Stimulated activated CD8-positive, alpha-beta memory T cell treated with anti-CD3 and anti-CD28 coated beads, Interleukin-4, amount 100 ng/mL, for 48 hours (primary cell): Measurements from ENCODE around the gene MRPL28.
"Not testable (repeated sequence)": the region's sequence is repeated elsewhere in the genome, so short reads cannot be mapped to it uniquely, and the experiment has no call there.

Source experiments
- DNase-seq: peaks from one replicate; pipeline ENCODE4 v3.0.0-alpha.2; 2020

MRPL28 gene

DNA sequence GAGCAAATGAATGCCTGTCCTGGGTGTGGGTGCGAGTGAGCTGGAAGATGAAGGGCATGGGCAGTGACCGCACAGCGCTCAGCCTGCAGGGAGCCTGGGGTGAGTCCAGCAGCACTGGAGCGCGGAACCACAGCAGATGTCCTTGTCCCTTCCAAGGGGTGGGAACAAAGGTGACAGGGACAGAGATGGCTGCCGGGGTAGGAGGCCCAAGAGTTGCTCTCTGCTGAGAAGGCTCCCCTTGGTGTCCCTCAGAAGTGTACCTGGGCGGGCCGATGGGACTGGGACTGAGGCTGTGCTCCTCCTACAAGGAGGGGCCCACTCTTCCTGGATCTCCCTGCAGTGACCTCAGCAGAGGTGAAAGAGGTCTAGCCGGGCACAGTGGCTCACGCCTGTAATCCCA is 19.0 kb upstream of the MRPL28 start:
- DNase-seq, result no peak

DNA sequence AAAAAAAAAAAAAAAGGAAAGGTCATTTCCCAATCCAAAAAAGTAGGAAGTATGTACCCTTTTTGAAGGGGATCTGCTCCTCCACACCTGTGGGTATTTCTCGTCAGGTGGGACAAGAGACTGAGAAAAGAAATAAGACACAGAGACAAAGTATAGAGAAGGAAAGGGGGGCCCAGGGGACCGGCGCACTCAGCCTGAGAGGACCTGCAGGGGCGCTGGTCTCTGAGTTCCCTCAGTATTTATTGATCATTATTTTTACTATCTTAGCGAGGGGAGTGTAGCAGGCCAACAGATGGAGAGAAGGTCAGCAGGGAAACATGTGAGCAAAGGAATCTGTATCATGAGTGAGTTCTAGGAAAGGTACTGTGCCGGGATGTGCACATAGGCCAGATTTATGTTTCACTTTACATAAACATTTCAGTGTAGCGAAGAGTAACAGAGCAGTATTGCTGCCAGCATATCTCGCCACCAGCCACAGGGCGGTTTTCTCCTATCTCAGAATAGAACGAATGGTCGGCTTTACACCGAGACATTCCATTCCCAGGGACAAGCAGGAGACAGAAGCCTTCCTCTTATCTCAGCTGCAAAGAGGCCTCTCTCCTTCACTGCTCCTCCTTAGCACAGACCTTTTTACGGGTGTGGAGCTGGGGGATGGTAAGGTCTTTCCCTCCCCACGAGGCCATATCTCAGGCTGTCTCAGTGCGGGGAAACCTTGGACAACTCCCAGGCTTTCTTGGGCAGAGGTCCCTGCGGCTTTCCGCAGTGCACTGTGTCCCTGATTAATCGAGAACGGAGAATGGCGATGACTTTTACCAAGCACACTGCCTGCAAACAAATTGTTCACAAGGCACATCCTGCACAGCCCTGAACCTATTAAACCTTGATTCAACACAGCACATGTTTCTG is 17.7 kb upstream of the MRPL28 start:
- DNase-seq, result not testable (repeated sequence)

DNA sequence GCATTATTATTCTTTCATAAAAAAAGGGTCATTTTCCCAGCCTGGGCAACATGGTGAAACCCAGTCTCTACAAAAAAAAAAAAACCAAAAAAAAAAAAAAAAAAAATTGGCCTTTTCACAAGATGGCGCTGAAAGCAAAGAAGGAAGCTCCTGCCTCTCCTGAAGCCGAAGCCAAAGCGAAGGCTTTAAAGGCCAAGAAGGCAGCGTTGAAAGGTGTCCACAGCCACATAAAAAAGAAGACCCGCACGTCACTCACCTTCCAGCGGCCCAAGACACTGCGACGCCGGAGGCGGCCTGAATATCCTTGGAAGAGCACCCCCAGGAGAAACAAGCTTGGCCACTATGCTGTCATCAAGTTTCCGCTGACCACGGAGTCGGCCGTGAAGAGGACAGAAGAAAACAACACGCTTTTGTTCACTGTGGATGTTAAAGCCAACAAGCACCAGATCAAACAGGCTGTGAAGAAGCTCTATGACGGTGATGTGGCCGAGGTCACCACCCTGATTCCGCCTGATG is 16.4 kb upstream of the MRPL28 start:
- no peak for DNase-seq

DNA sequence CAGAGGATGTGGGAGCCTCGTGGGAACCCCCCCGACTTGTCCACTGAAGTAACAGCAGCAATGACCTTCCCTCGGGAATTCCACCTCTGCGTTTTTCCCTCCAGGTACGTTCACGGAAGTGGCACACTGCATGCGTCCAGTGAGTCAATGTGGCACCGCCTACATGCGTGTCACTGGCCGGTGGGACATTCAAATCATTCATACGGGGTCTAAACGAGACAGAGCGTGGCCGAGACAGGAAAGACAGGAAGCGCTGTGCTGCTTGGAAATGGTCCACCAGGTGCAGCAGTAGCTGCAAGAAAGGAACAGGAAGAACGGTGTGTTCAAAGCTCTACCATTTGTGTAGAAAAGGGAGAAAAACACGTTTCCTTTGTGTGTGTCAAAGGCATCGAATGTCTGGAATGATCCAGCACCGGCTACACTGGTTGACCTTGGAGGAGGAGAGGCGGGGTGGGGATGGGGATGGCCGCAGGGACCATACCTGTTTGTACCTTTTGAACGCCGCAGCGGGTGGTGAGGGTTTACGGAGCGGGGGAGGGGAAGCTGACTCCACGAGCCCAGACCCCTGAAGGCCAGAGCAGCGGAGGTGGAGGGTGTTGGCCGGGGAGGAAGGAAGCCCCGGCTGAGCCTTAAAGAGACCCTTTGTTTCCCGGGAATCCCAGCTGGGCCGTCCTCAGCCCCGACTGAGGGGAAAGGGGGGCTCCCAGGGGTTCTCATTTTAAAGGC is 13.2 kb upstream of the MRPL28 start:
- DNase-seq, result peak; percentile 69

DNA sequence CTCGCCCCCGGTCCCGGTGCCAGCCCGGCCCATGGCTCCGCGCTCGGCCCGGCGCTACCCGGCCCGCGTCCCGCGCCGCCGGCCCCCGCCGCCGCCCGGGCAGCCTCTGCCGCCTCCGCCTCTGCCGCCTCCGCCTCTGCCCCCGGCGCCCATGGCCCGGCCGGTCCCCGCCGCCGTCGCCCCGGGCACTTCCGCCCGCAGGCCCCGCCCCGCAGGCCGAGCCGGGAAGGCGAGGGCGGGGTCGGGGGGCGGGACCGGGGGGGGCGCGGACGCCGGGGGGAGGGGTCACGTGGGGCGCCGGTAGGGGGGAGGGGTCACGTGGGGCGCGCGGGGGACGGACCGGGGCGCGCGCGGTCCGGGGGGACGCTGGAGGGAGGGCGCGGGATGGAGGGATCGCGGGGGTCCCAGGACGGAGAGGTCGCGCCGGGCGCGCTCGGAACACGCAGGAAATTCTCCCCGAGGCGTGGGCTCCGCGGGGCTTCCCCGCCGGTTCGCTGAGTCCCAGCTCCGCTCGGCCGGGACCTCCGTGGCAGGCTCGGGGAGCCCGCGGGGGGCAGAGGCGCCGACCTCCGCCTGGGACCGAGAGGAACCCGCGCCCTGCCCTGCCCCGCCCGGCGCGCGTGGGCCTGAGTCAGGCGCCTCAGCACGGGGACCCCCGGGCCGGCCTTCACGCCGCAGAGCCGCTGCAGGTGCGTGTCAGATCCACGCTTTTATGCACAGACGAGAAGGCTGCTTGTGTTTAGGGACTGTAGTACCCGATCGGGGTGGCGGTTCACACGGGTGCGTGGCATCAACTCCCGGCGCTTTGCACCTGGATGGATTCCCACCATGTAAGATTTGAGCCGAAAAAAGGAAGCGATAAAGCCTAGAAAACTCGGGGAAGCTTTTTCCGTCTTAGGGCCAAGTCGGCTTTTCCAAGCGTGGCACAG is 11.7 kb upstream of the MRPL28 start, which contains the start of gene PGAP6:
Gene PGAP6, minus strand, starts transcription at position 190 of the 929 bp plus-strand sequence. Its CDS starts 157 bp downstream, at position 33.
- DNase-seq, result peak; percentile 79

DNA sequence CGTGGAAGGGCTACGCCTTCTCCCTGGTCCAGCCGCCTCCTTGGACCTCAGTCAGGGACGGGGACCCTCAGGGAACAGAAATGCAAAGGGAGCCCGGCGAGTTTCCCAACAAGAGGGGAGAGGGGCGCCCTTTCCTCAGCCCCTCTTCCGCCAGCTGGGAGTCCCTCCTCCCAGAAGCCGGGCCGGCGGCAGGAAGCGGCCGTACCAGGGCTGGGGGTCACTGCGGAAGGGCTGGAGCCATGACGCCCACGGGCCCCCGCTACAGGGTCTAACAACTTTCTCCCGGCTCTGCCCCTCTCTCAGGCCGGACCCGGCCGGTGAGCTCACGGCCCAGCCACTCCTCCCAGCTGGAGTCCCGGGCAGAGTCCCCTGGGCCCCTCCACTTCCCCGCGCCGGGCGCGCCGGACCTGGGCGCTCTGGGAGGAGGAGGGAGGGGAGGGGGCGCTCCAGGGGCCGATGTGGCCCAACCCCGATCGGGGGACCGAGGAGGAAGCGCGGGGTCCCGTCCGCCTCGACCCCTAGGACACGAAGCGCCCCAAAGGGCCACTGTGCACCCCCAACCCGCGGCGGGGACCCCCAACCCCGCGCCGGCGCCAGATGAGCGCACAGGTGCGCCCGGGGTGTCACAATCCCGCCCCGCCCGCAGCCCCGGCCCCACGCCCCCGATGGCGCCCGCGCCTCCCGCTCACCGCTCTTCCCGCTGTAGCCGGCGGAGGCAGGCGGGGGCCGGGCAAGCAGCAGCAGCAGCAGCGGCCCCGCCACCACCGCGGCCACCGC is 10.9 kb upstream of the MRPL28 start:
- no peak for DNase-seq

DNA sequence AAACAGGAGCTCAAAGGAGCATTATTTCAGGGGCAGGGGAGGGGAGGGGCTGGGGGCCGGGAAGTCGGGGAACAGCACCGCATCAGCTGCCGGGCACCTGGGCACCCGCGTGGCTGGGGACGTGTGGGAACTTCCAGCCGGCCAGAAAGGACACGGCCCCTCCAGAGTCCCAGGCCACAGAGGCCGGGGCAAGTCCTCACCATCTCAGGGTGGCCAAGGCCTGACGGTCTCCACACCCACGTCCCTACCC is 10.3 kb upstream of the MRPL28 start:
- no peak for DNase-seq

DNA sequence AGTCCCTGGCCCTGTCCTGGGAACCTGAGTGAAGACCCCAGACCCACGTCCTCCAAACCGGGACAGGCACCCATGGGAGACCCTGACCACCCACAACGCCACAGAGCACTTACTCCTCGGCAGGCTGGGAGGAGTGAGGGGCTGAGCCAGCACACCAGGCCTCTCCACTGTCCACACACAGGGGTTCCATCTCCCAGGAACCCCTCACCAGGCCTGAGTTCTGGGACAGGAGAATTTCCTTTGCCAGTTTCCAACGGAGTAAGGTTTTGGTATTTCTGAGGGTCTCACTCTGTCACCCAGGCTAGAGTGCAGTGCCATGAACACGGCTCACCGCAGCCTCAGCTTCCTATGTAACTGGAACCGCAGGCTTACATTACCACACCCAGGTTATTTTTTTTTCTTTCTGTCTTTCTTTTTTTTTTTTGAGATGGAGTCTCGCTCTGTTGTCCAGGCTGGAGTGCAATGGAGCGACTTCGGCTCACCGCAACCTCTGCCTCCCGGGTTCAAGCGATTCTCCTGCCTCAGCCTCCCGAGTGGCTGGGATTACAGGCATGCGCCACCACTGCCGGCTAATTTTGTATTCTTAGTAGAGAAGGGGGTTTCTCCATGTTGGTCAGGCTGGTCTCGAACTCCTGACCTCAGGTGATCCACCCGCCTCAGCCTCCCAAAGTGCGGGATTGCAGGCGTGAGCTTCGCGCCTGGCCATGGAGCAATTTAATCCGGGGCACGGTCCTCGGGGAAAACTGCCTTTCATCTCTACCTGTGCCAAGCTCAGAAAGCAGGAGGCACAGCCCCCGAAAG is 9.8 kb upstream of the MRPL28 start:
- DNase-seq, result no peak

DNA sequence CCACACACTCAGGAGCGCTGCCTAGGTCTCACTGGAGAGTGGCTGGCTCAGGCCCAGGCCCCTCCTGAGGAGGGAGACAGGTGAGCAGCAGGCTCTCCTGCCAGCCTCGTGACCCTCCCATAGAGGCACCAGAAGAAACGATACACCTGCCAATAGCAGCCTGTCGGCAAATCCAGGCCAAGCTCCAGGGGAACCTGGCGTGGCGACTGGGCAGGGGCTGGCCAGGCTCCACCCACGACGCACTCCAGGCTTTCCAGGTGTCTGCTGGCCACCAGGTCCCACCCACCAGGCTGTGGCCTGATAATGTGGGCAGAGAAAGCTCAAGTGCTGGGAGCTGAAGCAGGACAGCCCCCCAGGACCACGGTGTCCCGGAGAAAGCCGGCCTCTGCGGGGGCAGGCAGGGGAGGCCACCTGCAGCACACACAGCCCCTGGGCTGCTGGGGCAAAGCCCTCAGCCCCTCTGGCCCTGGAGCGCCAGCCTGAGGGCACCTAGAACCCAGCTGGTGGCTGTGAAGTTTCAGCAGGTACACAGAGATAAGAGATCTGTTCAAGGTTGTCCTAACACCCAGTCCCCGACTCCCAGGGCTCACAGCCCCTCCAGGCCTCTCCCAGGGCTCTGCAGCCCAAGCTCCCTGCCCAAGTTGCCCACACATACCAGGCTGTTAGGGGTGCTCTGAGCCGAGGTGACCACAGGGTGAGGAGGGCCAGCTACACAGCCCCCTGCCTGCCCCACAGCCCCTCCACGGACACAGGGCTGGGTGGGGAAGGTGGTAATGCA is 9.0 kb upstream of the MRPL28 start:
- DNase-seq, result no peak

DNA sequence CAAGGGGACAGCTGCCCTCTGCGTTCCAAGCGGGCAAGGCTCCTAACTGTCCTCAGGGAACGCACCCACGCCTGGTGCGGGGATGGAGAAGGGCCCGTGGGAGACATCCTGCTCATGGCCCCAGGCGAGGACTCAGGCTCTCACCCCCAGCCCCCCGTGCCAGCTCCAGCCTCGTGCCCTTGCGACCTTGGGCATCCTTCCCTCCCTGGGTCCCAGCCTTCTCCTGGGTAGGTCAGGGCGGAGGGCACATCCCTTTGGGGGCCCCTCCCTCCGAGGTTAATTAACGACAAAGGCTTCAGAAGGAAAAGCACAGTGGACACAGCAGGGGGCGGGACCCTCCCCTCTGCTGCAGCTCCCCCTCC is 8.5 kb upstream of the MRPL28 start:
- DNase-seq, result no peak

DNA sequence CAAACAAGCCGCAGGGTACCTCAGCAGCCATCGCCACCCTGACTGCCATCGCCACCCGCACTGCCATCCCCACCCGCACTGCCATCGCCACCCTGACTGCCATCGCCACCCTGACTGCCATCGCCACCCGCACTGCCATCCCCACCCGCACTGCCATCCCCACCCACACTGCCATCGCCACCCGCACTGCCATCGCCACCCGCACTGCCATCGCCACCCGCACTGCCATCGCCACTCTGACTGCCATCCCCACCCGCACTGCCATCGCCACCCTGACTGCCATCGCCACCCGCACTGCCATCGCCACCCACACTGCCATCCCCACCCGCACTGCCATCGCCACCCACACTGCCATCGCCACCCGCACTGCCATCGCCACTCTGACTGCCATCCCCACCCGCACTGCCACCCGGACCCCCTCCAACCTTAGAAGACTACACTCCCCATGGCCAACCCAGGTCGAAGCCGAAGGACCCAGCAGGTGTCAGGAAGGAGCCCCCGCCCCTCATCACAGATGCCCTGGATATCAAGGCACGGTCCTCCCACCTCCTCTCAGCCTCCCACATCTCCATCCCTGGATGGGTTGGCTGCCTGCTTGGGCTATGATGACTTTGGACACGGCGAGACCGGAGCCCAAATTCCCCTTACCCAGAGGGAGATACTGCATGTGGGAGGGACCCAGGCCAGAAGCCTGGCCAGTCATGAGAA is 7.9 kb upstream of the MRPL28 start:
- DNase-seq, result not testable (repeated sequence)

DNA sequence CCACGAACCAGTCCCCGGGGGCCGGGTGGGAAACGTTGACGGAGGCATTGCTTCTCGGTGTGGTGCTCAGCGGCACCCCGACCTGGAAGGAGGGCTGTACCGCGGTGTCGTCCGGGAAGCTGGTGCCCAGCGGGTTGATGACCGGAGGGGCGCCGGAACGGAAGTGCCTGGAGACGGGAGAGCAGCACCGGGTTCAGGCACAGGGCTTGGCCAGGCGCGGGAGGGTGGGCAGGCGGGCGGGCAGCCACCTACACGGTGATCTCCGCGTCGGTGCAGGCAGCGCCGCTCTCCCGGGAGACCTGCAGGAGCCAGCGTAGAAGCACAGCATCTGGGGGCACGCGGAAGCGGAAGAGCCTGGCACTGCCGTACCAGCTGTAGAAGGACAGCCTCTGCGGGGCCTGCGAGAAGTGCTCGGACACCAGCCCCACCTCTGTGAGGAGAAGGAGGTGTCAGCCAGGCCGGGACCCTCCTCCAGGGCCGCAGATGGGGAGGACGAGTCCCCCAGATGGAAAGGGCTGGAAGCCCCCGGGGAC is 7.1 kb upstream of the MRPL28 start:
- no peak for DNase-seq

DNA sequence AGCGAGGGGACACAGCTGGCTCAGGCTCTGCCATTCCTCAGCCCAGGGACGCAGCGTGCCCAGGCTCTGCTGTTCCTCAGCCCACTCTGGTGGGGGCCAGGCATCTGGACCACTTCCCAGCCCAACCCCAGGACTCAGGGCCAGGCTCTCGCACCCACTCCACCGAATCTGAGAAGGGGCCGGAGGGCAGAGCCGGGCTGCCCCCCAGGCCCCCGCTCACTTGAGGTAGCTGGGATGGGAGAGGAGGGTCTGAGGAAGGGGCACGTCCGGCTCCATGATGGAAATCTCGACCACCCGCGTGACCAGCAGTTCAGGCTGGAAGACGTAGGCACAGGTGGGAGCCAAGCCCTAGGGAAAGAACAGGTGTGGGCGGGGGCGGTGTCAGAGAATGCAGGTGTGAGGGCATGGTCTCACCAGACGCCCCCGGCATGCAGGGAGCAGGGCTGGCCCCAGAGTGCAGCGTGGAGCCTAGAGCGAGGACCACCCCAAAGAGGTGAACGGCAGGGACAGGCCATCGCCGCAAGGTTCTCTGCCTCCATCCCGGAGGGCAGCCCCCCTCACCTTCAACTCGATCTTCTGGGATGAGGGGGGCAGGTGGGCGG is 6.6 kb upstream of the MRPL28 start:
- no peak for DNase-seq

DNA sequence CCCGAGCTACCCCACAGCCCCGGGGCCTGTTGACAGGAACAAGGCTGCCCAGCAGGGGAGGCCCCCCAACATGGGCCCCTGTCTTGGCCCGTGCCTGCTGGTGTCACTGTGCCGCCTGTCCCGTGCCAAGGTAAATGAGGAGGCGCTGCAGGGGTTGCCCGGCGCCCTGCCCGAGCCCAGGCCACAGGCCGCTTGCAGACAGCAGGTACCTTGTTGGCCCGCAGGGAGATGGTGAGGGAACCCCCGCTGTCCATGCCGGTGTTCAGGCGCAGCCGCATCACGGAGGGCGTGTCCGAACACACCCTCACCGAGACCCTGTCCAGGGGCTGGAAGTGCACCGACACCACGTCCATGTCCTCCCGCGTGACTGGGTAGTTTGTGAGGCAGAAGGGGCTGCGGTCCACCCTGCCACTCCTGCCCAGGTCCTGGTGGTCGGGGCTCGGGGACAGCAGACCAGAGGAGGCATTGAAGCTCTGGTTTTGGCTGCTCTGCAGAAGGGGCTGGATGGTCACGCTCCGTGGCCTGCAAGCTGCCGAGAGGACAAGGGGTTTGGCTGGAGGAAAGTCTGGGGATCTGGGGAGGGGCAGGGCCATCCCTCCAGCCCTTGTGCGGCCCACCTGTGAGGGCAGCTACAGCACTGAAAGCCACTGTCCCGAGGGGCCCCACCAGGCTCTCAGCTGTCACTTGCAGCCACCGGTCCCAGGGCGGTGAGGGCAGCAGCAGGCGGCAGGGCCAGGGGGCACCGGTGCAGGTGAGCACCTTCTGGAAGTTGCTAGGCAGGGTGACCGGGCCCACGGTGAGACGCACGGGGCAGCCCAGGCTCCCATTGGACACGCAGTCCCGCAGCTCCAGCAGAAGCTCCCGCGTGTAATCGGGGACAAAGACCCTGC is 5.8 kb upstream of the MRPL28 start:
- DNase-seq, result no peak

DNA sequence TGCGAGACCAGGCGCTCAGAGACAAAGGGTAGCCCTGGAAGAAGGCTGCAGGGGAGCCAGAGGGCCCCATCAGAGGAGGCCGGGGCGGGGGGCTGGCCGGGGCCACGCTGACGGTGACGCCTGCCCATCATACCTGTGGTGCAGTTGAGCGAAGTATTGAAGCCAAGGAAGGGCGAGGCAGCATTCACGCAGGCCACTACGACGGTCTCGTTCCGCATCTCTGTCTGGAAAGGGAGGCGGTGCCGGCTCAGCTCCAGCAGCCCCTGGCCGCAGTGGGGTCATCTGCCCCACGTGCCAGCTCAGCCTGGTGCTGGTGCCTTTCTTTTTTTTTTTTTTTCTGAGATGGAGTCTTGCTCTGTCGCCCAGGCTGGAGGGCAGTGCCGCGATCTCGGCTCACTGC is 4.9 kb upstream of the MRPL28 start:
- DNase-seq, result no peak

DNA sequence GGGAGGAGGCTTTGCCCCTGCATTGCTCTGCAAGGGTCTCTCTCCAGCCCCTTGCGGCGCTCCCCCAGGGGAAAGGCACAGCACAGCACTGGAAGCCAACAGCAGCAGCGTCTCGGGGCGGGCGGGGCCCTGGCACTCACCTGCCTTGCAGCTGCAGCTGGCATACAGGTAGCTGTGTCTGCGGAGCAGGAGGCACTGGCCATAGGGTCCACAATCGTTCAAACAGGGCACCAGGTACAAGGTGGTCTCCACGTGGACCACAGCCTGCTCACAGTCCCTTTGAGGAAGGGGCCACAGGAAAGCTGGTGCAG is 4.2 kb upstream of the MRPL28 start:
- no peak for DNase-seq

DNA sequence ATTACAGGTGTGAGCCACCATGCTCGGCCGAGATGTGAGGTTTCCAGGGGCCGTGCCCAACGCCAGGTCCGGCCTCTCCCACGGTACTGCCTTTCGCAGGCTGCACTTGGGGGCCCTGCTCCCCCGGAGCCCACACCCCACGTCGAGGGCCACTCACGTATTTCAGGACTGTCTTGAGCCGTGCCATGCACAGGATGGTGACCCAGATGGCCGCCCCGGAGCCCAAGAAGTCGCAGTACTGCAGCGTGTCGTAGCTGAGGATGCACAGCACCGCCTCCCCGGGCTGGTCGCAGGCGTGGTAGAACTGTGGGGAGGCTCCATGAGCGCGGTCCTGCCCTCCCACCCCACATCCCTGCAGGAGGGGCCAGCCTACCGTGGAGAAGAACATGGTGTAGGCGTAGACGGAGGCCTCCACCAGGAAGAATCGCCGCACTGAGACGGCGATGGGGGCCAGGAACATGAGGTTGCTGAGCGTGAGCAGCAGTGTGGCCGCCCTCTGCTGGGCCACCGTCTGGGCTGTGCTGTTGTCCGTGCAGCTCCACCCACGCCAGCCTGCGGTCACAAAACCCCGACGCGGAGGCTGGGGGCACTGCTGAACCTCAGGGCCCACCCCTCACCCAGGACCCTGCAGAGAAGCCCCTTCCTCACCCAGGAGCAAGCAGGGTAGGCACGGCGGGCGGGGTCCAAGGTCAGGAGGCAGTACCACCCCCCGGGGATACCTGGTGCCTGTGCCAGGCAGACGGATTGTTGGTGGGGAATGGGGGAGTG is 3.7 kb upstream of the MRPL28 start:
- DNase-seq, result no peak
